GM19025 (cell line): Measurements from ENCODE around the gene ALDH3B1.

ENCODE experiments used
- ATAC-seq: cut with Tn5 transposase; IDR thresholded peaks from one replicate; pipeline ENCODE4 v1.9.1; 2021; ENCODE audit warnings: mild to moderate bottlenecking, low read depth, moderate library complexity; ENCODE audit not compliant: unreplicated experiment

ALDH3B1 gene

DNA sequence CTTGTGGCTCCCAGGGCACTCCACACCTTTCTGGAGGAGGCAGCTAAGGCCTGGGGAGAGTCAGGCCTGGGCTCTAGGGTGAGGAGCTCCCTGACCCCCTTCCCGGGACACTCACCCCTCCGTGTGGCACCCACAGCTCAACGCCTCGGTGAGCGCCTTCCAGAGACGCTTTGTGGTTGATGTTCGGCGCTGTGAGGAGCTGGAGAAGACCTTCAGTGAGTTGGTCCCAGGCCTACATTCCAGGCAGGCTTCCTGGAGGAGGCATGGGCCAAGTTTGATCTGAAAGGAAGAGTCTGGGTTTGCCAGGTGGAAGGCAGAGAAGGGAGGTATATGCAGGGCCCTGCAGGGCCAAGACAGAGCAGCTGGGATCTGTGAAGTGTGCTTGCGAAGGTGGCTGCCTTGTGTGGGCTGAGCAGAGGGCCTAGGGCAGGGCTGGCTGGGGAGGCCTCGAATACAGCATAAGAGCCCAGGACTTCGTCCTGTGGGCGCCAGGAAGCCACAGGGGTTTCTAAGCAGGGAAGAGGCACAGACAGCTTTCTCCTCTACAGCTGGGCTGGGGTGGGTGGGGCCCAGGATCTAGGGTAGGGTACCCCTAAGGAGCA lies 31.6 kb downstream of the ALDH3B1 start:
- no peak for ATAC-seq

DNA sequence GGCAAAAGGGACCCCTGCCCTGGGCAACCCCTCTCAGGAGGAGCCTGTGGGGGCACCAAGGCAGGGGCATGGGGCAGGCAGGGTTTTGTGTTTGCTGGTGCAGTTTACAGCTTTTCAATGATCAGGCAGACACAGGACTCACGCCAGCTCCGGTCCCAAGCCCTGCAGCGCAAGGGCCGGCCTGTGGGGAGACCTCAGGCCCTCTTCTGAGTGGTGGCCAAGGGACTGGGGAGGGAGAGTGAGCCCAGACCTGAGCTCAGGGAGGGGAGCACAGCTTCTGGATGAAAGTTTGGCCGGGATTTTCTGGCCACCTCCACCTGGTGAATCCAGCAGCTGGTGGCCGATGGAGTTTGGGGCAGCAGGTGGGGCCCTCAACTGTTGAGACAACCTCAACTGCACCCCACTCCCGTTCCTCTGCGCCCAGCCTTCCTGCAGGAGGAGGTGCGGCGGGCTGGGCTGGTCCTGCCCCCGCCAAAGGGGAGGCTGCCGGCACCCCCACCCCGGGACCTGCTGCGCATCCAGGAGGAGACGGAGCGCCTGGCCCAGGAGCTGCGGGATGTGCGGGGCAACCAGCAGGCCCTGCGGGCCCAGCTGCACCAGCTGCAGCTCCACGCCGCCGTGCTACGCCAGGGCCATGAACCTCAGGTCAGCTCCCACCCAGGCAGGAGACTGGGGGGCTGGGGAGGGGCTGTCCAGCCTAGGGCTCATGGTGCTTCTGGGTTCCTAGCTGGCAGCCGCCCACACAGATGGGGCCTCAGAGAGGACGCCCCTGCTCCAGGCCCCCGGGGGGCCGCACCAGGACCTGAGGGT lies 32.3 kb downstream of the ALDH3B1 start:
- ATAC-seq, result no peak

DNA sequence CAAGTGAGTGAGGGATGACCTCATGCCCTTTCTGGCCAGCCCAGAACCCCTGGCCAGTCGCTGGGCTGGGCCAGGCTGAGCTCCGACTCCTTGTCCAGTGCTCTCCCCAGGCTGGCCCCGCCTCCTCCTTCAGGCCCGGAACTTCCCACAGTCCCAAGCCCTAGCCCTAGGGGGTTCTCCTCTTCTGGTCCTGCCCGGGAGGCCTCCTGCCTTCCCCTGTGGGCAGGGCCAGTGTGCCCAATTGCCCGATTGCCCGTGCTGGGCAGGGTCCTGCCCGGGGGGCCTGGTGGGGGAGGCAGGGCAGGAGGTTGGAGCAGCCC lies 32.9 kb downstream of the ALDH3B1 start:
- ATAC-seq, result no peak

DNA sequence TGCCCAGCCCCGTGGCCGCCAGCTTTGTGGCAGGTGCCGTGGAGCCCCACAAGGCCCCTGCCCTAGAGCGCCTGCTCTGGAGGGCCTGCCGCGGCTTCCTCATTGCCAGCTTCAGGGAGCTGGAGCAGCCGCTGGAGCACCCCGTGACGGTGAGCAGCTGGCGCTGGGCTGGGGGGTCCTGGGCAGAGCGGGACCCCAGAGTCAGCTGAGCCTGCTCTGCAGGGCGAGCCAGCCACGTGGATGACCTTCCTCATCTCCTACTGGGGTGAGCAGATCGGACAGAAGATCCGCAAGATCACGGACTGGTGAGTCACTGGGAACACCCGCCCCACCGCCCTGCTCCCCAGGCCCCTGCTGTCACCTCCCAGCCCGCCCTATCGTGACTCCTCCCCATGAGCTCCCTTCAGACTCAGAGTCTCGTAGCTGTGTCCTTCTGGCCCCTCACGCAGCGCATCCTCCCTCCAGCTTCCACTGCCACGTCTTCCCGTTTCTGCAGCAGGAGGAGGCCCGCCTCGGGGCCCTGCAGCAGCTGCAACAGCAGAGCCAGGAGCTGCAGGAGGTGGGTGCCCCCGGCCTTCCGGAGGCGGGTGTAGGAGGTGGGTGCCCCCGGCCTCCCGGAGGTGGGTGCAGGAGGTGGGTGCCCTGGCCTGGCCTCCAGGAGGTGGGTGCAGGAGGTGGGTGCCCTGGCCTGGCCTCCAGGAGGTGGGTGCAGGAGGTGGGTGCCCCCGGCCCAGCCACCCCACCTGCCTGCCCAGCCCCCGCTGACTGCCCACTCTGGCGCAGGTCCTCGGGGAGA lies 33.4 kb downstream of the ALDH3B1 start:
- no peak for ATAC-seq

DNA sequence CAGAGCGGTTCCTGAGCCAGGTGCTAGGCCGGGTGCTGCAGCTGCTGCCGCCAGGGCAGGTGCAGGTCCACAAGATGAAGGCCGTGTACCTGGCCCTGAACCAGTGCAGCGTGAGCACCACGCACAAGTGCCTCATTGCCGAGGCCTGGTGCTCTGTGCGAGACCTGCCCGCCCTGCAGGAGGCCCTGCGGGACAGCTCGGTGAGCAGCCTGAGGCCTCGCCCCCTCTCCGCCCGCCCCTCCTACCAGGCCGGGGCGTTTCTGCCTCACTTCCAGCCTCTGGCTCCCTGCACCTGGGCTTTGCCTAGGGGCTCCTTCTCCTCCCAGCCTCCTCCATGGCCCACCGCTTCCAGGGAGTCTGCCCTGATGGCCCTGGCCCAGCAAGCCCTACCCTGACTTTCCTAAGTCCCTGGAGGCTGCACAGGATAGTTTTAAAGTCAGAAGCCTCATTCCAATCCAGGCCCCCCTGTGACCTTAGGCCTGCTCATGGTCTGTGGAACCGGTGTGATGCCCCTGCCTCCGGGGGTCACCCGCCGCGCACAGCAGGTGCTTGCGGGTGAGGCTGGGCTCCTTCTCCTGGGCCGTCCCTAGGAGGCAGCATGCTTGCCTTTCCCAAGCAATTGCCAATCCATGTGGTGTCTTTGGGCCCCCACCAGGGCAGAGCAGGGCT lies 34.2 kb downstream of the ALDH3B1 start:
- no peak for ATAC-seq

DNA sequence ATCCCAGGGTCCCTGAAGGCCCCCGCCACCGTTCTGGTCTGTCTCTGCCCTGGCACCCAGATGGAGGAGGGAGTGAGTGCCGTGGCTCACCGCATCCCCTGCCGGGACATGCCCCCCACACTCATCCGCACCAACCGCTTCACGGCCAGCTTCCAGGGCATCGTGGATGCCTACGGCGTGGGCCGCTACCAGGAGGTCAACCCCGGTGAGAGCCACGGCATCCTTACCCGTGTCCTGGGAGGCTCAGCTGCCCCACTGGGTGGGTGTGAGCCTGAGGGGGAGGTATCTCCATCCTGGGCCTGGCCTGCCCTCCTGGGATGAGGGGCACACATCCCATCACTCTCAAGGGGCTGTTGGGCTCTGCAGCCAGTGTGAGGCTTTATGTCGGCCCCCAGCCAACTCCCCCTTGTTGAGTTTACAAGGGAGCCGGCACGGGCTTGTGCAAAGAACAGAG lies 34.8 kb downstream of the ALDH3B1 start:
- no peak for ATAC-seq

DNA sequence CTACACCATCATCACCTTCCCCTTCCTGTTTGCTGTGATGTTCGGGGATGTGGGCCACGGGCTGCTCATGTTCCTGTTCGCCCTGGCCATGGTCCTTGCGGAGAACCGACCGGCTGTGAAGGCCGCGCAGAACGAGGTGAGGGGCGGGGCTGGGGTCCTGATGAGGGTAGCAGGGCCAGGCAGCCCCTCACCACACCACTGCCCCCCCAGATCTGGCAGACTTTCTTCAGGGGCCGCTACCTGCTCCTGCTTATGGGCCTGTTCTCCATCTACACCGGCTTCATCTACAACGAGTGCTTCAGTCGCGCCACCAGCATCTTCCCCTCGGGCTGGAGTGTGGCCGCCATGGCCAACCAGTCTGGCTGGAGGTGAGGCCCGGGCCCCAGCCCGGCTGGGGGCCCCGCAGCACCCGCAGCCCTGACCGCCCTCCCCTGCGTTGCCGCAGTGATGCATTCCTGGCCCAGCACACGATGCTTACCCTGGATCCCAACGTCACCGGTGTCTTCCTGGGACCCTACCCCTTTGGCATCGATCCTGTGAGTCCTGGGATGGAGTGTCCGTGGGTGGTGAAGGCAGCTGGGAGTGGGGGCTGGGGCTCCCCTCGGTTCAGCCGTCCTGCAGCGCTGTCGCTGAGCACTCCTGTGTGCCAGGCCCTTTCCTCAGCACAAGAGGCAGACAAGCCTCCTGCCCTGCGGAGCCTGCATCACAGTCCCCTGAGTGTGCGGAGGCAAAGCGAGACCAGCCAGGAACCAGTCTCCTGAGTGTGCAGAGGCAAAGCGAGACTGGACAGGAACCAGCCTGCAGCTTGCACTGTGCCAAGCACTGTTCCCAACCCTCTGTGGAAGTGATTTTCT lies 37.5 kb downstream of the ALDH3B1 start:
- ATAC-seq, result no peak

DNA sequence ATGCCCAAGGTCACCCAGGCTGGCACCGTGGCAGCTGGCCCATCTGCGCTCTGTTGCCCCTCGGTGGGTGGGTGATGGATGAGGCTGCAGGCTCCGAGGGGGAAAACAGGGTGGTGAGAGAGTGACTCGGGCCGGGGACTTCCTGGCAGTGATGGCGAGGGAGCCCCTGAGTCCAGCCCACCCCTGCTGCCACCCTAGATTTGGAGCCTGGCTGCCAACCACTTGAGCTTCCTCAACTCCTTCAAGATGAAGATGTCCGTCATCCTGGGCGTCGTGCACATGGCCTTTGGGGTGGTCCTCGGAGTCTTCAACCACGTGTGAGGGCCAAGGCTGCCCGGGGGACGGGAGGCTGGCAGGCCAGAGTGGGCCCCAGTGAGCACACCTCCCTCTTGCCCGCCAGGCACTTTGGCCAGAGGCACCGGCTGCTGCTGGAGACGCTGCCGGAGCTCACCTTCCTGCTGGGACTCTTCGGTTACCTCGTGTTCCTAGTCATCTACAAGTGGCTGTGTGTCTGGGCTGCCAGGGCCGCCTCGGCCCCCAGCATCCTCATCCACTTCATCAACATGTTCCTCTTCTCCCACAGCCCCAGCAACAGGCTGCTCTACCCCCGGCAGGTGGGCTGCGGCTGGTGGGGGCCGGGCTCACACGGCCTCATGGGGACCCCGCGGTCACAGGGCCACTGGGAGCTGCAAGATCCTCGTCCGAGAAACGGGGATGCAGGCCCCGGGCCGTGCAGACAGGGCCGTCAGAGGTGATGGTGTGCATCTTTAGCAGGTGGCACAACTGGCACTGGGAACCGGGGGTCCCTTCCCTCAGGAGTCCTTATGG lies 38.8 kb downstream of the ALDH3B1 start:
- ATAC-seq, result no peak

DNA sequence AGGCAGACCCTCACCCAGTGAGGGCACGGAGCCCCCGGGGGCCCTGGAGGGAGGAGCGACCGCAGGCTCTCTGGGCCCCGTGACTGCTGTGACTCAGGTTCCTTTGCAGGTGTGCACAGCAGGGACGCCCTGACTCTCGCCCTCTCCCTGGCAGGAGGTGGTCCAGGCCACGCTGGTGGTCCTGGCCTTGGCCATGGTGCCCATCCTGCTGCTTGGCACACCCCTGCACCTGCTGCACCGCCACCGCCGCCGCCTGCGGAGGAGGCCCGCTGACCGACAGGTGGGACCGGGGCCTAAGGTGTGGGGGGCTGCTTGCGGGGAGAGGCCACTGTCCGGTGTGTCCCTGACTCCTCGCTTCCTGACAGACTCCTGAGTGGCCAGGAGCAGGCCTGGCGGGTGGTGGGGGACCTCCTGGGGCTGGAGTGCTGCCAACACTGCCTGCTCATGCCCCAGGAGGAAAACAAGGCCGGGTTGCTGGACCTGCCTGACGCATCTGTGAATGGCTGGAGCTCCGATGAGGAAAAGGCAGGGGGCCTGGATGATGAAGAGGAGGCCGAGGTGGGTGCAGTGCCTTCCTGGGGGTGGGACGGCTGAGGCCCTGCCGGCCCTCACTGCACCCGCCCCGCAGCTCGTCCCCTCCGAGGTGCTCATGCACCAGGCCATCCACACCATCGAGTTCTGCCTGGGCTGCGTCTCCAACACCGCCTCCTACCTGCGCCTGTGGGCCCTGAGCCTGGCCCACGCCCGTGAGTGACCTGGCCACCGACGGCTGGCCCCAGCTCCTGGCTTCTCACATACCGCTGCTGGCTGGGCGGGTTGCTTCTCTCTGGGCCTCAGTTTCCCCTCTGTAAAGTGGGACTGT lies 39.6 kb downstream of the ALDH3B1 start:
- no peak for ATAC-seq

DNA sequence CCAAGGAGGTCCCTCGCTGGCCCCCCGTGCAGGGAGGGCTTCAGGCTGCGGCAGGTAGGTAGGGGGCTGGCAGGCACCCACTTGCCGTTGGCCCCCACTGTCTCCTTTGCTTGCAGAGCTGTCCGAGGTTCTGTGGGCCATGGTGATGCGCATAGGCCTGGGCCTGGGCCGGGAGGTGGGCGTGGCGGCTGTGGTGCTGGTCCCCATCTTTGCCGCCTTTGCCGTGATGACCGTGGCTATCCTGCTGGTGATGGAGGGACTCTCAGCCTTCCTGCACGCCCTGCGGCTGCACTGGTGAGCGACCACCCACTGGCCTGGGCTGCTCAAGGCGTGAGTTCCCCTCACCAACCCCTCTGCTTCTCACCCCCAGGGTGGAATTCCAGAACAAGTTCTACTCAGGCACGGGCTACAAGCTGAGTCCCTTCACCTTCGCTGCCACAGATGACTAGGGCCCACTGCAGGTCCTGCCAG lies 40.3 kb downstream of the ALDH3B1 start:
- no peak for ATAC-seq

DNA sequence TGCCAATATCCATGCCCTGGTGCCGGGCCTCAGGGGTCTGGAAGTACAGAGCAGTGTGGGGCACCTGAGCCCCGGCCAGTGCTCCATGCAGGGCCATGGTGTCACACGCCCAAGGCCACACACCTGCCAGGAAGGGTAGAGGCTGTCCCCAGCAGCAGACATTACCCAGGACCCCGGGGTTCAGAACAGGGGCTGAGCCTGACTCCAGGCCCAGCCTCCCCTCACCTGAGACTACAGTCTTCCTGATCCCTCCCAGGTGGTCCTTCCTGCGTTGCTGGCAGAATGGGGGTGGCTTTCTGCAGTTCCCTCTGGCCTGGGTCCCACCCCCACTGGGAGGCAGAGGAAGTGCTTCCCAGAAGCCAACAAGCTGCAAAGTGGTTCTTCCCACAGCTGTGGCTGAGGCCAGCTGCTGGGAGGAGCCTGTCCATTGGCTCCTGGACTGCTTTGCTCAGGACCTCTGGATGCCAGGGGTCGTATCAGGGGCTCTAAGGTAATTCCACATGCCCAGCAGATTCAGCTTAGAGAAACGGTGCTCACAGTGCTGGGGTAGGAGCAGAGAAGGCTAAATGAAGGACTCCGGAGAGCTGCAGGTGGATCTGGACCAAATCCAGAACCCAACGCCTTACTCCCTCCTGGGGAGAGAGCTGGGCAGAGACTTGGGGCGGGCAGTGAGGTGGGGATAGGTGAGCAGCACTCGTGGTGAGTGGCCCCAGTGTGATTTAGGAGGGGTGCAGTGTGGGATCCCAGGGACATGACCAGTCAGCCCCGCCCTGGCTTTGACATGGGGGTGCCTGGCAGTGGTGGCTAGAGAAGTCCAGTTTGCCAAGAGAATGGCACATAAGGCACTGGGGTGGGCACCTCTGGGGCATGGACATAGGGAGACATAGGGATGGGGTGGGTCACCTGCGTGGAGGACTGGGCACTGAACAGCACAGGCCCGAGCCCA lies 41.3 kb downstream of the ALDH3B1 start:
- no peak for ATAC-seq

DNA sequence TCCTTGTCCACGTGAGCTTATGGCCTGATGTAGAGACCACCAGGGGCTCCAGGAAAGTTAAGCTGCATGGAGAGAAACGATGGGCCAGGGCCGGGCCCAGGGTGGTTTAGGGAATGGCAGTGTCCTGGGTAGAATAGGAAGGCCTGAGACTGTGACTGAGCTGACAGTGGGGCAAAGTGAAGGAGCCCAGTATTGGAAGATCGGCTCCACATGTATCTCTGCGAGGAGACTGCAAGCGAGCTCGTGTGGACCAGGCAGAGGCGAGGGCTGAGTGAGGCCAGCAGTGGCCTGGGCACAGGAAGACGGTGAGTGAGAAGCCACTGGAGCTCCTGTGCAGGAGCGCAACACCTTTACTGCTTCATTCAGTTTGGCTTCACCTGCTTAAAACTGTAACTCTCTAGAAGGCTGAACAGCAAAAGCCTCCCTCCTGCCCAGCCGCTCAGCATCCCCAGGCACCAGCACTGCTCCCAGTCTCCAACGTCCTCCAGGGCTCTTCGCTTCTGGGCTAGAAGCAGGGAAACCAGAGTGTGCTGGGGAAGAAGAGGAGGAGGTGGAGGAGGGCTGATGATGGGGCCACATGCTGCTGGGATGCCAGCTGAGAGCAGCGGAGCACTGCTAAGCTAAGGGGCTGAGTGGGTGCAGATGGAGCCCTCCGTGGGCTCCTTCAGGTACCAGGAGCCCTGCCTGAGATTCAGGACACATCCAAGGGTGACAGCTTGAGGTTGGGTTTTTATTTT lies 42.2 kb downstream of the ALDH3B1 start:
- ATAC-seq, result no peak

DNA sequence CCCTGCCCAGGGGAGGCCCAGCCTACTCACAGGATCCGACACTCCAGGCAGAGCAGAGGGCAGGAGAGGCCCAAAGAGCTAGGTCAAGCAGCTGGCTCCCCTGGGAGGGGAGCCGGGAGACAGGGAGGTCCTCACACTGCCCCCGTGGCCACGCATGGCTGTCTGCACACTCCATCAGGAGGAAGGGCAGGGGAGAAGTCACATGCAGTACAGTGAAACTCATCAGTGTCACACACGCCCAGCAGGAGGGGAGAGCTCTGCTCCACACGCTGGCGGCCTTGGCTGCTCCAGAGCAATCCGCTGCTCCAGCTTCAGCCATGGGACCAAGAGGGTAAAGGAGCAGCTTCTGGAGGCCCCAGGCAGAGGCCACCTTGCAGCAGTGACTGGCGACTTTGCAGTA lies 43.0 kb downstream of the ALDH3B1 start:
- ATAC-seq, result no peak

DNA sequence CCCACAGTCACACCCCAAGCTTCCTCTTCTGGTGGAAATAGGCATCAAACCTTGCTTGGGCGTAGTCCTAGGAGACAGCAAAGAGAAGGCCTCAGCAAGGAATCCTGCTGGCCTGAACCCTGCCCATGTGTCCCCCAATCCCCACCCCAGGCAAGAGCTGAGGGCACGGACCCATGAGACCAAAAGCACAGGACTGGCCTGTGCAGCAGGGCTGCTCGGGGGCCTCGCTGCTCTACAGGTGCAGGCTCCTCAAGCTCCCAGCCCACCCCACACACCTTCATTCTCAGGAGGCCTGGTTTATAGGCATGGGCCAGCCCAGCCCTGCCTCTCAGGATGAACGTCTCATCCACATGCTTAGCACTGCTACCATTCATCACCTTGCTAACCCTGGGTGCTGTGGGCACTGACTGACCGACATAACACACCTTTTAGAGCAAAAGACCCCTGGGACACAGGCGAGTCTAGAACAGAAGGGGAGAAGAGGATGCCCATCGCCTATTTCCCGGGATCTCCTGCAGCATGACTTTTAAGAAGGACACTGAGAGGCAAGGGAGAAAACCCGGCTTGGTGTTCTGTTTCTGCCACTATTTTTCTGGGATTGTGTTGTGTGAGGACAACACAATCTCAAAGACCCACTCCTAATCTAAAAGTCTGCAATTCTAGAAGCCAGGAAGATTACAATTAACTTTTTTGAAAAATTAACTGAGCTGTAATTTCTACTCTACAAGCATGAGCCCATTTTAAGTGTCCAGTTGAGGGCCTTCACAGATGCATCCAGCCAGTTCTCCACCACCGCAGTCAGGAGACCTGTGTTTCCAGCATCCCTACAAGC lies 44.1 kb downstream of the ALDH3B1 start:
- no peak for ATAC-seq
